ENCODE results near the gene MYO9B. TPM values are rescaled to one million over a fixed set of nuclear protein-coding genes. Genes with fewer than 3 reads are reported as not detected.

MYO9B gene
- total RNA-seq, 1 donor from 2014 or later: 123 TPM

DNA sequence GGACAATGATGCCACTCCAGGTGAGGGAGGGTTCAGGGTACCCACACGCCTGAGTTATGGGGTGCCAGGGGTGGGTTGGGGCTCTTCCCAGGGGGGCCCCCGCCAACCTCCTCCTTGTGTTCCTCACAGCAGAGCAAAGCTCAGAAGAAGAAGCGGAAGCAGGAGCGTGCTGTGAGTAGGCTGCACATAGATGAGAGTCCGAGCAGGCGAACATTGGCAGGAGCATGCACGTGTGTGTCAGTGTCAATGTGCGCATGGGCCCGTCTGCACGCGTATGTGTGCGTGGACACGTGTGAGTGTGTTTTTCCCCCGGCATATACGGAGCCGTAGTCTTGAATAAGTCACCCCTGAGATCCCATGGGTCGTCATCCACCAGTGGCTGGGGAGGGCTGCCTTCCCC, 127.1 kb downstream of the MYO9B start:
- H3K36me3 Mint-ChIP-seq (ENCODE audit: low read depth, unreplicated experiment): peaks cover 41% of the 10 kb centered on the region
- peaks cover 14% of the 10 kb centered on the region for H4K20me1 ChIP-seq (ENCODE audit: insufficient read depth, low read length)
- no peak overlapping the region for H2AFZ ChIP-seq (ENCODE audit: low read depth, low read length)
- no peaks in the 10 kb centered on the region for H3K27me3 ChIP-seq (ENCODE audit: insufficient read depth, low read length)
- no peaks in the 10 kb centered on the region for H3K9me3 ChIP-seq (ENCODE audit: insufficient read depth, low read depth, low read length)
- no peaks in the 10 kb centered on the region for H3K79me2 ChIP-seq (ENCODE audit: insufficient read depth, low read length)
- H3K27me3 Mint-ChIP-seq (ENCODE audit: low read depth, unreplicated experiment): no peaks in the 10 kb centered on the region
- TF ChIP-seq EZH2 (IDR thresholded peaks at IDR 0.05; ENCODE audit: insufficient read depth, low read length): no peak
- TF ChIP-seq, protein P1, sequence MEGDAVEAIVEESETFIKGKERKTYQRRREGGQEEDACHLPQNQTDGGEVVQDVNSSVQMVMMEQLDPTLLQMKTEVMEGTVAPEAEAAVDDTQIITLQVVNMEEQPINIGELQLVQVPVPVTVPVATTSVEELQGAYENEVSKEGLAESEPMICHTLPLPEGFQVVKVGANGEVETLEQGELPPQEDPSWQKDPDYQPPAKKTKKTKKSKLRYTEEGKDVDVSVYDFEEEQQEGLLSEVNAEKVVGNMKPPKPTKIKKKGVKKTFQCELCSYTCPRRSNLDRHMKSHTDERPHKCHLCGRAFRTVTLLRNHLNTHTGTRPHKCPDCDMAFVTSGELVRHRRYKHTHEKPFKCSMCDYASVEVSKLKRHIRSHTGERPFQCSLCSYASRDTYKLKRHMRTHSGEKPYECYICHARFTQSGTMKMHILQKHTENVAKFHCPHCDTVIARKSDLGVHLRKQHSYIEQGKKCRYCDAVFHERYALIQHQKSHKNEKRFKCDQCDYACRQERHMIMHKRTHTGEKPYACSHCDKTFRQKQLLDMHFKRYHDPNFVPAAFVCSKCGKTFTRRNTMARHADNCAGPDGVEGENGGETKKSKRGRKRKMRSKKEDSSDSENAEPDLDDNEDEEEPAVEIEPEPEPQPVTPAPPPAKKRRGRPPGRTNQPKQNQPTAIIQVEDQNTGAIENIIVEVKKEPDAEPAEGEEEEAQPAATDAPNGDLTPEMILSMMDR (IDR thresholded peaks at IDR 0.05; ENCODE audit: insufficient read depth, low read depth, low read length): no peak
- H3K9me3 Mint-ChIP-seq (ENCODE audit: unreplicated experiment): no peaks in the 10 kb centered on the region
- H3K4me1 Mint-ChIP-seq (ENCODE audit: low read depth, unreplicated experiment): no peaks in the 10 kb centered on the region
- H3K4me2 ChIP-seq (ENCODE audit: low read length): no peak overlapping the region
- no peak overlapping the region for H3K27ac Mint-ChIP-seq (ENCODE audit: unreplicated experiment)
- no peak for DNase-seq (ENCODE audit: low read depth)
- H3K4me1 ChIP-seq (ENCODE audit: insufficient read depth, low read length): no peaks in the 10 kb centered on the region
- no peak for FAIRE-seq
- H3K4me3 Mint-ChIP-seq (ENCODE audit: unreplicated experiment): no peak overlapping the region
- H3K4me3 ChIP-seq (ENCODE audit: insufficient read depth, low read depth, low read length): no peak overlapping the region
- no peak overlapping the region for H3K27ac ChIP-seq (ENCODE audit: low read depth, low read length)
- H3K9ac ChIP-seq (ENCODE audit: low read length): no peak overlapping the region
- peaks cover 25% of the 10 kb centered on the region for H3K36me3 ChIP-seq (ENCODE audit: insufficient read depth, low read length)

DNA sequence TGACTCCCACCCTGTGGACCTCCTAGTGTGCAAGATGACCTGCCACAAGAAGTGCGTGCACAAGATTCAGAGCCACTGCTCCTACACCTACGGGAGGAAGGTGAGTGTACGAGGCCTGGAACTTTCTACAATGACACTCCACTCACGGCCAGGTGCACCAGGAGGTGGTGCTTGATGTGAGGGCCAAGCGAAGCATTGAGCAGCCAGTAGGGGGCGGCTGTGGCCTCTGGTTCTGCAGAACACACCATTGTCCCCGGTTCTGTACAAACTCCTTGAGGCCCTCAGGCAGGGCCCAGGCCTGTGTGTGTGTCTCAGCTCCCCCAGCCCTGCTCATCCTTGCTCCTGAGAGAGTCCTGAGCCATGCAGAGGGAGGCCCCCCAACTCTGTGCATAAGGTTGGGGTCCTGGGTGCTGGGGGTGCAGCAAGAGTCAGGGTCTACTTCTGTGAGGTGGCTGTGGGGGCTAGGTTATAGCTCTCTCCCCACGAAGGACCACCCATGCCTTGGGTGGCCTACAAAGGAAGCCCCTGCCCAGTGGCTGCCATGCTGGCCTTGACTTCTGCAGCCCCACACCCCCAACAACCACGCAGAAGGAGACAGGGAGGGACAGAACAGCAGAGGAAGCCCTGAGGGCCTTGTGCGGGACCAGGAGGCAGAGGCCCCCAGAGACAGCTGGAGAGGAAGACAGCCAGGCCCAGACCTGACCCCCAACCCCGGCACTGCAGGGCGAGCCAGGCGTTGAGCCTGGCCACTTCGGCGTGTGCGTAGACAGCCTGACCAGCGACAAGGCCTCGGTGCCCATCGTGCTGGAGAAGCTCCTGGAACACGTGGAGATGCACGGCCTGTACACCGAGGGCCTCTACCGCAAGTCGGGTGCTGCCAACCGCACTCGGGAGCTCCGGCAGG, 129.9 kb downstream of the MYO9B start:
- DNase-seq (ENCODE audit: low read depth): no peak
- Histone ChIP-seq H3K27ac (ENCODE audit: low read depth, low read length) (no peak overlapping the region), H3K27me3 (ENCODE audit: insufficient read depth, low read length) (no peaks in the 10 kb centered on the region), H4K20me1 (ENCODE audit: insufficient read depth, low read length) (peaks cover 14% of the 10 kb centered on the region), H3K4me1 (ENCODE audit: insufficient read depth, low read length) (peaks cover 11% of the 10 kb centered on the region), H3K4me2 (ENCODE audit: low read length) (no peak overlapping the region), H3K36me3 (ENCODE audit: insufficient read depth, low read length) (peaks cover 30% of the 10 kb centered on the region), H3K4me3 (ENCODE audit: insufficient read depth, low read depth, low read length) (no peak overlapping the region), H3K79me2 (ENCODE audit: insufficient read depth, low read length) (no peaks in the 10 kb centered on the region), H2AFZ (ENCODE audit: low read depth, low read length) (no peak overlapping the region), H3K9ac (ENCODE audit: low read length) (no peak overlapping the region), H3K9me3 (ENCODE audit: insufficient read depth, low read depth, low read length) (no peaks in the 10 kb centered on the region)
- TF ChIP-seq EZH2 (IDR thresholded peaks at IDR 0.05; ENCODE audit: insufficient read depth, low read length): no peak
- TF ChIP-seq, protein P1 (IDR thresholded peaks at IDR 0.05; ENCODE audit: insufficient read depth, low read depth, low read length): peak; percentile 40
- Mint-ChIP-seq H3K4me1 (ENCODE audit: low read depth, unreplicated experiment) (peaks cover 2% of the 10 kb centered on the region), H3K27ac (ENCODE audit: unreplicated experiment) (no peak overlapping the region), H3K27me3 (ENCODE audit: low read depth, unreplicated experiment) (no peaks in the 10 kb centered on the region), H3K4me3 (ENCODE audit: unreplicated experiment) (no peak overlapping the region), H3K36me3 (ENCODE audit: low read depth, unreplicated experiment) (peaks cover 44% of the 10 kb centered on the region), H3K9me3 (ENCODE audit: unreplicated experiment) (no peaks in the 10 kb centered on the region)
- no peak for FAIRE-seq
